DOHH2 (cell line): ENCODE results near the gene COL19A1.
"Not testable (repeated sequence)": the region's sequence is repeated elsewhere in the genome, so short reads cannot be mapped to it uniquely, and the experiment has no call there.

Source experiments
- EZH2phosphoT487 ChIP-seq: fragments of 200-600 bp; sonication (generic); IDR thresholded peaks from 2 replicates; pipeline ENCODE4 v1.6.1; 2017; ENCODE audit warnings: borderline replicate concordance, mild to moderate bottlenecking, antibody characterized with exemption, low read length, moderate library complexity, mixed read lengths
- TF ChIP-seq, protein P1 (sequence below): fragments of 200-600 bp; sonication (generic); IDR thresholded peaks from one replicate; pipeline ENCODE4 v1.5.1; 2014; ENCODE audit warnings: antibody characterized with exemption, mild to moderate bottlenecking, low read depth, low read length; ENCODE audit not compliant: poor library complexity, severe bottlenecking

GRCh38 chr6:69921611-69922010 lies 55.3 kb downstream of the COL19A1 start:
- TF ChIP-seq, protein P1, sequence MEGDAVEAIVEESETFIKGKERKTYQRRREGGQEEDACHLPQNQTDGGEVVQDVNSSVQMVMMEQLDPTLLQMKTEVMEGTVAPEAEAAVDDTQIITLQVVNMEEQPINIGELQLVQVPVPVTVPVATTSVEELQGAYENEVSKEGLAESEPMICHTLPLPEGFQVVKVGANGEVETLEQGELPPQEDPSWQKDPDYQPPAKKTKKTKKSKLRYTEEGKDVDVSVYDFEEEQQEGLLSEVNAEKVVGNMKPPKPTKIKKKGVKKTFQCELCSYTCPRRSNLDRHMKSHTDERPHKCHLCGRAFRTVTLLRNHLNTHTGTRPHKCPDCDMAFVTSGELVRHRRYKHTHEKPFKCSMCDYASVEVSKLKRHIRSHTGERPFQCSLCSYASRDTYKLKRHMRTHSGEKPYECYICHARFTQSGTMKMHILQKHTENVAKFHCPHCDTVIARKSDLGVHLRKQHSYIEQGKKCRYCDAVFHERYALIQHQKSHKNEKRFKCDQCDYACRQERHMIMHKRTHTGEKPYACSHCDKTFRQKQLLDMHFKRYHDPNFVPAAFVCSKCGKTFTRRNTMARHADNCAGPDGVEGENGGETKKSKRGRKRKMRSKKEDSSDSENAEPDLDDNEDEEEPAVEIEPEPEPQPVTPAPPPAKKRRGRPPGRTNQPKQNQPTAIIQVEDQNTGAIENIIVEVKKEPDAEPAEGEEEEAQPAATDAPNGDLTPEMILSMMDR: not testable (repeated sequence)
- not testable (repeated sequence) for TF ChIP-seq EZH2phosphoT487
